Heart left ventricle (tissue), 13 donors: ENCODE measurements around the gene ADA.

Source experiments
- CTCF ChIP-seq, 12 donors: fragments of 200-600 bp; sonication (generic) in 4 of 12; IDR thresholded peaks; one replicate each; pipeline versions ENCODE4 v1.5.0 to v1.8.0; 2018 to 2022; ENCODE audit warnings: antibody characterized with exemption in 12 of 12, mild to moderate bottlenecking in 5 of 12
- POLR2A ChIP-seq, 2 donors: fragments of 450-650 bp; IDR thresholded peaks; one replicate each; pipeline ENCODE4 v1.6.1; 2017; ENCODE audit warnings: antibody characterized with exemption in 2 of 2, mild to moderate bottlenecking in 2 of 2, moderate library complexity in 2 of 2
- donor health status: ischemic (EF 13 %, LVEDD 7.1; RV severe dilation, severe dysfunction).
- donor health status: DM: no; HTN: yes; CAD: no.
- donor health status: DM: no; HTN: no; CAD: no.
- donor health status: ischemic (EF 25% LVEDD 6.9; RV normal size, moderate dysfunction).
- donor health status: ischemic (EF 25% LVEDD 5.7; RV mildly dilated, moderate dysfunction).
- donor health status: ischemic (EF 35%, LVEDD 5.7; RV mildly dilated, moderate dysfunction).
- donor health status: nonischemic (EF 11% LVEDD 7.7; RV severe dilation, severe dysfunction).
- donor health status: DM: yes; HTN: yes; CAD: no.
- donor health status: PGD.
- donor health status: ischemic (EF 29% LVEDD 5.4; RV normal size, mild dysfunction).
- donor health status: nonischemic (EF 23%, LVEDD 6.1; RV moderate dilation, normal function).

DNA sequence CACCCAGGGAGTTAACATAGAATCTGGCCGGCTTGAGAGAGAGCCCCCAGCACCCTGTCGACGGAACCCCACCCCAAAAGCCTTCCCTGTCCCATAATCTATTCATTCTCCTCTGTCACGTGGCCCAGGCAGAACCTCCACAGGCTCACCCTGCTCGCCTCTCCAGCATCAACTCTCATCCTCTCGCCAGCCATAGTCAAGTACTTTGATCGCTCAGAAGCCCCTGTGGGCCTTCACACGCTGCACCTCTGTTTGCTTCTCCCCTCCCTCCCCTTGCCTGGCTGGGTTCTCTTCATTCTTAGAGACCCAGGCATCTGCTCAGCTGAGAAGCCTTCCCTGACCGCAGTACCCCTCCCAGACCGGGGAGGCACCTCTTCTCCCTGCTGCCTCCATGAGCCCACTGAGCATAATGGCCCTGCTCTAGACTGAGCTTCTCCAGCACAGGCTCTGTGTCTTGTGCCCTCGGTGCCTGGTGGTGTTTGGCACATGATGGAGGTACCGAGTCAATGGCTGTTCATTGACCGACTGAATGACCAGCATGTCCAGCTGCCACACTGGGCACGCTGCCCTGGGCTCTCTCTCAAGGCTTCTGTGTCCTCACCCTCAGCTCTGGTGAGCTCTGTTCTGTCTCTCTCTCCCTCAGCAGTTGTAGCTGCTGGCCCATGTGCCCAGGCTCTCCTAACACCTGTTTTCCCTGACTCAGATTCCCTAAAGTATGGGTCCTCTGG lies 35.5 kb downstream of the ADA start:
- no peak for TF ChIP-seq CTCF (IDR thresholded peaks at IDR 0.05)
- TF ChIP-seq POLR2A (IDR thresholded peaks at IDR 0.05): no peak
